ENCODE results near the gene GALR1.
"Not testable (repeated sequence)": the region's sequence is repeated elsewhere in the genome, so short reads cannot be mapped to it uniquely, and the experiment has no call there.

GALR1 gene

GRCh38 chr18:77249569-77250500, at the start of gene GALR1:
Gene GALR1 (plus strand): TSS chr18:77249848. CDS start chr18:77250549, 701 bp downstream.
- DNase-seq (ENCODE audit: low read depth, low spot score) = no peak

DNA sequence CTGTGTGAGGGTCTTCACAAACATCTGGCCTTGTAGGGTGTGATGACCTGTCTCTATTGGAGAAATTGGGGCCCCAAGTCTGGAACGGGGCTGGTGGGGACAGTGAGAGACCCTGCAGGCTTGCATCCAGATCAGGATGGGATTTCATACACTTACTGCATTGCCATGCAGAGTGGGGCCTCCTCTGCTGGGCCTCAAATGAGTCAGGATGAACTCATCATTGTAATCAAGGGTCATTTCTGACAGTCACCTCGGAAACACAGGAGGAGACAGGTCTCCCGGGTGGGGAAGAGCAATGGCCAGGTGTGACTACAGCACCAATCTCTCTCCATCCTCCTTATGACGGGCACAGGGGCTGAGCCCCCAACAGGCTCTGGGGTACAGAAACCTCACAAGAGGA, 48.1 kb upstream of the GALR1 start:
- no peak for DNase-seq (ENCODE audit: low read depth, low spot score)

DNA sequence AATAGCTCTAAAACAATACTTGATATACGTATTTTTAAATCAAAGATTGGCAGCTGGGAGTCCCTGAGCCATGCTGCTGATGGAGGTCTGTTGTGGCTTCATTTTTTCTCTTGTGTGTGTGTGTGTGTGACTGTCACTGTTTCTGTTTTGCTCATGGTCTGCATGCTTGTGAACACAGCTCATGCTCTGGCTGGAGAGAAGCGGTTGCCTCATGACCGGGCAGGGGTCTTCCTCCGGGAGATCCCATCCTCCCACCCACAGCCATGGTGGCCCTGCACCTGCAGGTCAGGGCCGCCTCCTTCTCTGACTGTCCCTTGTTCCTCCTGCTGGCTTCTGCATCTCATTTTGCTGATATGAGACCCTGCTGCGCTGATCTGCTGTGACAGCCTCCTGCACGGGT, 47.3 kb upstream of the GALR1 start:
- no peak for DNase-seq (ENCODE audit: low read depth, low spot score)

DNA sequence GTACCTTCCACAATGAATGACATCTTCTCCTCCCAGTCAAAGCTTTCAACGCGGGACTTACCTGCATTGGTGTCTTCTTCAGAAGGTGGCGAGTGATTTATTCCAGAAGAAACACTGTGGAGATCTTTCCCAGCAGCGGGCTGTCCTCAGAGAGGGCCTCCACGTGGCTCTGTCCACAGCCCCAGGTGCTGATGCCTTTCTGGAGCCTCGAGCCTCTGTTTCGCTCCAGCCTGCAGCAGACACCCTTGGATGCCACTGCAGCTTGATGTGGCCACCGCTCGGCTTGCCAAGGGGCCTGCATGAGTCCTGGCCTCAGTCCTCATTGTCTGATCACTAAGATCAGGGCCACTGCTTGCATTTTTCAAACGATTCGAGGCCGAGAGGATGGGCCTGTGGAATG, 46.6 kb upstream of the GALR1 start:
- no peak for DNase-seq (ENCODE audit: low read depth, low spot score)

- no peak for DNase-seq (ENCODE audit: low read depth, low spot score)
These were observed 45.8 kb upstream of the GALR1 start for GRCh38 chr18:77203851-77204250.

DNA sequence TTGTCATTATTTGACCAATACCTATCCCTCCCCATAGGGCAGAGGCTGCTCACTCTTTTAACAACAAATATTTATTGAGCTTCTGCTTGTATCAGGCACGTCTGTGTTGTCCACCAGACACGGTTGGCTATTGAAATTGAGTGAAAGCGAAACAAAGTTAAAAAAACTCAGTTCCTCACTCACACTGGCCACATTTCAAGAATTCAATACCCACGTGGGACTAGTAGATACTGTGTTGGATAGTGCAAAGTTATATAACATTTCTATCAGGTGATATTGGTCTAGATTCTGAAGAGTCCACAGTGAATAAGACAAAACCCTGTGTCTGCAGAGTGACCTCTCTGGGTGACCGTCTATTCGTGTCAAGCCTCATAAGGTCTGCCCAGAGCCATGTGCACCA, 43.9 kb upstream of the GALR1 start:
- no peak for DNase-seq (ENCODE audit: low read depth, low spot score)

DNA sequence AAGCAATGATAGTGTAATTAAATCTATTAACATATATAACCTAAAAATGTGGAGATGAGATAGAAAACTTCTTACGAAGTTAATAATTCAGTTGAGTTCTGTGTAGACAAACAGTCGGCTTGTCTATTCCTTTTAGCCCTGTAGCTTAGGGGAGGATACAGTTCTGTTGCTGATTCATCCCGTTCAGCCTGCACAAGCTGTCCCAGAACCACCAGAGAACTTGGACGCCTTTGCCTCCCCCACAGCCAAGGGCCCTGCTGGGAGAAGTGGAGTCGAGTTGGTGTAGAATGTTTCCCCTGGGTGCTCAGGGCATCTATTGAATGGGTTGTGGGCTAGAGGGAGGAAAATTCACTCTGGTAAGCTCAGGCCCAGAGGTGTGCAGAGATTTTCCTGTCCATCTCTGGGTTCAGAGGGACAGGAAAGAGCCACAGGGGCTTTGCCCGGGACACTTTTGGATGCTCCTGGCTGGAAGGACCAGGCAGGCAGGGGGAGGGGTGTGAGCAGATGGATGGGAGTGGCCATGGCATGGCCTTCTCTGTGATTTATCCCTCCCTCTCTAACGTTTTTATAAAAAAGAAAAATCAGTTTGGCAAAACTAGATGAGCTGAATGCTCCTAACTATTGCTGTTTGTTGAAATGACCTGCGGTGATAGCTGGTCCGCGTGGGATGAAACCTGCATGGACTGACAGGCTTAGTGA, 42.8 kb upstream of the GALR1 start:
- no peak for DNase-seq (ENCODE audit: low read depth, low spot score)

DNA sequence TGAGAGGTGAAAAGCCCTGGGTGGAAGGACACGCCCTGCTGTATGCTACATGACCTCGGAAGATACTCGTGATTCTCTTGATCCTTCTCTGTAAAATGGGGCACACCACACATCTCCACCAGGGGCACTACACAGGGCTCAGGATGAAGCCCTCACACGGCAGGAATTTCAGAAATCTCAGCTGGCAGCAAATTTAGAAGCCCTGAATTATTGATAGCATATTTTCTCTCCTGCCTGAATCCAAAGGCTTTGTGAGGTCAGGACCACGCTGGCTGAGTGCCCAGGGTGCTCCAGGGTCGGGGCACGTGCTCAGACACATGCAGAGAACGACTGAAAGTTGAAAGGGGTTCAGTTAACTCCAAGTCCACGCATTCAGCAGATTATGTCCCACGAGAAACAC, 42.1 kb upstream of the GALR1 start:
- DNase-seq (ENCODE audit: low read depth, low spot score) = no peak

DNA sequence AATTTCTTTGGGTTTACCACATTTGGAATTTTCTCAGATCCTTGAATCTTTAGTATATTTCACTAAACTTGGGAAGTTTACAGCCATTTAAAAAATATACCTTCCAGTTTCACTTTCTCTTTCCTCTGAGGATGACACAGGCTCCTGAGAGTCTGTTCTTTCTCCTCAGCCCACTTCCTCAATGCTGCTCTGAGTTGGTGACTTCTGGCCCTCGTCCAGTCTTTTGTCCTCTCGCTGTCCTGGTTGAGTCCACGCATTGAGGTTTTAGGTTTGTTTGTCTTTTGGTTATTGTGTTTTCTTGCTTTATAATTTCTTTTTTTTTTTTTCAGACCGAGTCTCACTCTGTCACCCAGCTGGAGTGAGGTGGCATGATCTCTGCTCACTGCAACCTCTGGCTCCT, 40.7 kb upstream of the GALR1 start:
- no peak for DNase-seq (ENCODE audit: low read depth, low spot score)

DNA sequence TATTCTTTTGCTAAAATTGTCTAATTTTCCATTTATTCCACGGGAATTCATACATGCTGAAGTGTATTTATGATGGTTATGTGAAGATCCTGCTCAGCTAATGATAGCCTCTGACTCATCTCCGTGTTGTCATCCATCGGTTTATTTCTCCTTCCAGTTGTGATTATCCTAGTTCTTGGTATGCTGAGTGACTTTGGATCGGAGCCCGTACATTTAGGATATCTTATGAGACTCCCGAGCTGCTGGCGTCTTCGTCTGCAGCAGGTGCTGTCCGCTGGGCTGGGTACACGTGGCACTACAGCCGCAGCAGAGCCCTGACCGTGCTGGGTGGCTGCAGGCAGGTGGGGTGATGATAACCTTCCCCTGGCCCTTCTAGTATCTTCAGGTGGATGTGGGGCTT, 40.1 kb upstream of the GALR1 start:
- no peak for DNase-seq (ENCODE audit: low read depth, low spot score)

- DNase-seq (ENCODE audit: low read depth, low spot score) = no peak
These were observed 39.4 kb upstream of the GALR1 start for GRCh38 chr18:77210249-77210648.

- DNase-seq (ENCODE audit: low read depth, low spot score) = no peak
These were observed 31.0 kb upstream of the GALR1 start for GRCh38 chr18:77218642-77219041.

DNA sequence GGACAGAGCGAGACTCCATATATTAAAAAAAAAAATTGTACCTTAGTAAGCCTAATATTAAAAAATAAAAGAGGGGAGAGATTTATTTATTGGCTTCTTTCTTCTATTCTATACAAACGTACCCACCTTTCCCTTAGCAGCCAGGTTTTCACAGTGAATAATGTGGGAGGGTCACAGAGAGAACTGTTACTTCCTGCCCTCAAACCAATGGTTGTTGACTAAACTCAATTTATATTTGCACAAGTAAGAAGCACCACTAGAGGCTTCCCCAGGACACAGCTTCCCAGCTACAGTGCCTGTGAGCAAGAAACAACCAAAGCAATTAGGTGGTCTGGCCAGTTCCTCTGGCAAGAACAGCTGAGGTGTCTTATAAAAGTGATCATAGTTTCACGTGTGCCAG, 28.9 kb upstream of the GALR1 start:
- no peak for DNase-seq (ENCODE audit: low read depth, low spot score)

GRCh38 chr18:77222464-77222863, 27.2 kb upstream of the GALR1 start:
- no peak for DNase-seq (ENCODE audit: low read depth, low spot score)

- no peak for DNase-seq (ENCODE audit: low read depth, low spot score)
These were observed 26.4 kb upstream of the GALR1 start for GRCh38 chr18:77223221-77223639.

DNA sequence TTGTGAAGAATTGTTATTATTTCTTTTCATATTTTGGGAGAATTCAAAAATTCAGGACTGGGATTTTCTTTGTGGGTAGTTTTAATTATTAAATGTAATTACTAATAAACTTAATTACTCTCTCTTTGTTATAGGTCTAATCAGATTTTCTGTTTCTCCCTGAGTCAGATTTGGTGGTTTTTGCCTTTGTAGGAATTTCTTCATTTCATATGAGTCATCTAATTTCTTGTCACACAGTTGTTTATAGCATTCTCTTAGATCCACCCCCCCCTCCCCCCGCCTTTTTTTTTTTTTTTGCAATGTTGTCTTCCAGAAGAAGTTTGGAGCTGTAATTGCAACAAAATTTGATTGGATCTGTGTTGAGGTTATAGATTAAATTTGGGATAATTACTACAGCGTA, 26.0 kb upstream of the GALR1 start:
- no peak for DNase-seq (ENCODE audit: low read depth, low spot score)

DNA sequence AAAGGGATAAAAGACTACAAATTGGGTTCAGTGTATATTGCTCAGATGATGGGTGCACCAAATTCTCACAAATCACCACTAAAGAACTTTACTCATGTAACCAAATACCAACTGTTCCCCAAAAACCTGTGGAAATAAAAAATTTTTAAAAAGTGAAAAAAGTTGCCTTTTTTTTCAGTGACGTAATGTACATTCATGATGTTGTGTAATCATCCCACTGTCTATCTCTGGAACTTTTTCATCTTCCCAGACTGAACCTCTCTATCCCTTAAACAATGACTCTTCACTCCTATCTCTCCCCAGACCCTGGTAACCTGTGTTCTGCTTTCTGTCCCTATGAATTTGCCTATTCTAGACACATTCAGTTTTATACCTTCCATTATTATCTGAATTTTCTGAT, 19.0 kb upstream of the GALR1 start:
- no peak for DNase-seq (ENCODE audit: low read depth, low spot score)

- DNase-seq (ENCODE audit: low read depth, low spot score) = no peak
These were observed 14.9 kb upstream of the GALR1 start for GRCh38 chr18:77234504-77235365.

GRCh38 chr18:77239285-77239684, 10.4 kb upstream of the GALR1 start:
- DNase-seq (ENCODE audit: low read depth, low spot score) = not testable (repeated sequence)

DNA sequence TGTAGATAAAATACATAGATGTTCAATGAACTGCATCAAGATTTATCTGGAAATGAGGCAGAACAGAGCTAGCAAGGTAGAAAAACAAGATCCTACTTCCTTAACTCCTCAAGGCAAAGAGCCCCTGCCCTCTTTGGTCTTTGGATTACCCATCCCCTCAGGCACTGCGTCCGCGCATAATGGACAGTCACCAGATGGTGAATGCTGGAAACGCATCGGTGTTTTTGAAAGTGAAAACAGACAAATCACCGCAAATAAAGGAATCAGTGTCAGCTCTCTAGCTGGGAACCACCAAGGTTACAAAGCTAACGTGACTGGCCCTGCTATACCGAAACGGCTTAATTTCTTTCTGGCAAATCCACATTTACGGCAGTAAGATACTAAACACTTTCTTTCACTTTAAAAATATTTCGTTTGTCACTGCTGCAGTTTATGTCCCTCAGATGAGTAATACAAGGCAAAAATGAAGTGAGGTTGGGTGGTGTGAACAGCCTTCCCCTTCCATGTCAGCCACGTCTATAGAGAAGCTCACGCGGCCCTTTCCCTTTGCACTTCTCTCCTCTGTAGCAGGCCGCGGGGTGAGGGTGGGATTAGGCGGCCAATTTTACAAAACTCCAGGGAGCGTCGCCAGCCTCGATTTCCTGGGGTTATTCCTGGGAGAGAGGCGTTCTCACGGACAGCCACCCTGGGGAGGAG, 627 bp upstream of the GALR1 start:
- DNase-seq (ENCODE audit: low read depth, low spot score) = no peak

GRCh38 chr18:77250501-77250925, 865 bp downstream of the GALR1 start:
- no peak for DNase-seq (ENCODE audit: low read depth, low spot score)

Data from brain pericyte (primary cell).